ENCODE data around the gene KIAA1217.

Gene KIAA1217

DNA sequence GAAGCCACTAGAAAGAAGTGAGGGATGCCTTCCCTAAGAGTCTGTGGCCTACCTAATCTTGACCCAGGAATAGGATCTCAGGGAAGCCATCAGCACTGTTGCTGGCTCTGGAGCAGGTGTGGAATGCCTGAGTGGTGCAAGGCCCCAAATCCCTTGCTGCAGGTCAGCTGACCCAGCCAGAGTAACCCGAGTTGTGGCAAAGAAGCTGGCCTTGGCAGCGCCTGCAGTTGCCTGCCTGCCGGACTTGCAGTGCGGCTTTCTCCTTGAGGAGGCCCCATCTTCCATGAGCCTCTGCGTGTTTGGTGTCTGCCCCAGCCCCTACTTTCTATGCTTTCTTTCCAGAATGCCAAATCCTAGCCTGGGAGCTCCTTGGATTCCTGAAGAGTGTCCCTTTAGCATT is 5.8 kb downstream of the KIAA1217 start:
- DNase-seq (ENCODE audit: low read depth), result no peak
- TF ChIP-seq, protein P1, sequence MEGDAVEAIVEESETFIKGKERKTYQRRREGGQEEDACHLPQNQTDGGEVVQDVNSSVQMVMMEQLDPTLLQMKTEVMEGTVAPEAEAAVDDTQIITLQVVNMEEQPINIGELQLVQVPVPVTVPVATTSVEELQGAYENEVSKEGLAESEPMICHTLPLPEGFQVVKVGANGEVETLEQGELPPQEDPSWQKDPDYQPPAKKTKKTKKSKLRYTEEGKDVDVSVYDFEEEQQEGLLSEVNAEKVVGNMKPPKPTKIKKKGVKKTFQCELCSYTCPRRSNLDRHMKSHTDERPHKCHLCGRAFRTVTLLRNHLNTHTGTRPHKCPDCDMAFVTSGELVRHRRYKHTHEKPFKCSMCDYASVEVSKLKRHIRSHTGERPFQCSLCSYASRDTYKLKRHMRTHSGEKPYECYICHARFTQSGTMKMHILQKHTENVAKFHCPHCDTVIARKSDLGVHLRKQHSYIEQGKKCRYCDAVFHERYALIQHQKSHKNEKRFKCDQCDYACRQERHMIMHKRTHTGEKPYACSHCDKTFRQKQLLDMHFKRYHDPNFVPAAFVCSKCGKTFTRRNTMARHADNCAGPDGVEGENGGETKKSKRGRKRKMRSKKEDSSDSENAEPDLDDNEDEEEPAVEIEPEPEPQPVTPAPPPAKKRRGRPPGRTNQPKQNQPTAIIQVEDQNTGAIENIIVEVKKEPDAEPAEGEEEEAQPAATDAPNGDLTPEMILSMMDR (IDR thresholded peaks at IDR 0.05; ENCODE audit: control insufficient read depth, insufficient read depth, low read depth, low read length, missing control alignments), result no peak
- no peak overlapping the region for H3K4me3 ChIP-seq (ENCODE audit: control insufficient read depth, low read depth, low read length)

DNA sequence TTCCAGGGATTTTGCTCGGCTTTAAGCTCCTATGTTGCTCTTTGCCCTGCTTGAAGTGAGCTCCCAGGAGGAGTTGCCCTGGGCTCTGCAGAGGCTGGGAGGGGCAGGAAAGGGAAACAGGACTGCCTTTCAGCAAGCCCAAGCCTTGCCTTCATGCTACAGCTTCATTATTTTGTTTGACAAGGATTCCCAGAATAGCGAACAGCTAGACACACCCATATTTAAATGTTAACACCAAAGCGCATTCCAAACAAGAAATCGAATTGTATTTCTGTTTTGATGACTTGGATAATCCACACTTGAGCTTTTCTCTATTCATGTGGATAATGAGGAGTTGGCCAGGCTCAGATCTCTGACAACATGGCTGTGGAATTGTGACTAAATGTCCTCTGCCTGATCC is 6.3 kb downstream of the KIAA1217 start:
- no peak overlapping the region for H3K4me3 ChIP-seq (ENCODE audit: control insufficient read depth, low read depth, low read length)
- DNase-seq (ENCODE audit: low read depth), result no peak

DNA sequence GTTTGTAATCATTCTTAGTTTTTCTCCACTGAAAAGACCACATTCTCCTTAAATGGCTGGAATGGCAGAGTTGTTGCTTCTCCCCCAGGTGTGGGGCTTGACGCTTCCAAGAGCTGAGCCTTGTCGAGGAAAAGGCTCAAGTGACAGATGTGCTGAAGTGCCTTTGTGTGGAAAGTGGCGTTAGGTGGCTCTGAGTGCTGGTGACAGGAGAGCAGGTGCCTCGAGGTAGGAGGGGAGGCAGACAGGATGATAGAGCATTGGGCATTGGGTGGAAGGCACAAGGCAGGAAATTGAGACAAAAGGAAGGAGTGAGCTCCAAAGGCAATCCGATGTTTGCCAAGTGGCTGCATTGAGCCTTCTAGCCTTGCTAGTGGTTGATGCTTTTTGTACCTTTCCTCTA is 6.7 kb downstream of the KIAA1217 start:
- DNase-seq (ENCODE audit: low read depth), result no peak
- TF ChIP-seq, protein P1 (IDR thresholded peaks at IDR 0.05; ENCODE audit: control insufficient read depth, insufficient read depth, low read depth, low read length, missing control alignments), result no peak
- H3K4me3 ChIP-seq (ENCODE audit: control insufficient read depth, low read depth, low read length), result no peak overlapping the region

More for the DNA sequence above, 6.3 kb downstream of the KIAA1217 start:
- TF ChIP-seq, protein P1 (IDR thresholded peaks at IDR 0.05; ENCODE audit: control insufficient read depth, insufficient read depth, low read depth, low read length, missing control alignments), result no peak

DNA sequence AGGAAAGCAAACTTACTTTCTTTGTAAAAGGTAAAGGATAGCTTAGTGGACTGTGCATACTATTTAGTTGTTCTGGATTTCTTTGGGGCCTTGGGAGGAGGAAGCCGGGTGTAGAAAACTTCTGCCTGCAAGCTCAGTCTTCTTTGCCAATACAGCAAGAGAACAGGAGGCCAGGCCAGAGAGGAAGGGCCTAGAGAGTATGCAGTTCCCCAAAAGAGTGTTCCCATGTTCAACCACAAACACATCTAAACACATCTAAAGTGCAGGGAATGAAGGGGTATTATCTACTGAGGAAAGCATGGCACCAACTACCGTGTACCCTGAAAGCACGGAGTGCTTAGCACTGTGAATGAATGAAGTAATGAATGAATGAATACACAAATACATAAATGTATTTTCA is 11.0 kb downstream of the KIAA1217 start:
- DNase-seq (ENCODE audit: low read depth), result no peak
- TF ChIP-seq, protein P1 (IDR thresholded peaks at IDR 0.05; ENCODE audit: control insufficient read depth, insufficient read depth, low read depth, low read length, missing control alignments), result no peak

DNA sequence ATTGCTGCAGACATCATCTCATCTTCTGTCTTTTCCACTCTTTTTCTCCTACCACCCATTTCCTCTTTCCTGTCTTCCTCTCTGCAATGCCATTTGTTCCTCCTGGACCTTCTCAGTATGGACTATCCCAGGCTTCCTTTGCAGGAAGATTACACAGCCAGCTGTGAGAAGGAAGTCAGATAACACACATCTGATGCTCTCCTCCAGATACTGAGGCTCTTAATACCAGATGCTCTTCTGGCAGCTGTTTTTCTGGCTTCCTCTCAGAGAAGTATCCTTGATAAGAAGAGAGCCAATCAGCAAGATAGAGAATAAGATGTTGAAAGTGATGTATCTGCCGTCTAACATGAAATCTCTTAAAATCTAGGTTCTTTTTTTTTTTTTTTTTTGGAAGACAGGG is 14.4 kb downstream of the KIAA1217 start:
- DNase-seq (ENCODE audit: low read depth), result no peak
- H3K4me3 ChIP-seq (ENCODE audit: control insufficient read depth, low read depth, low read length), result no peak overlapping the region
- TF ChIP-seq, protein P1 (IDR thresholded peaks at IDR 0.05; ENCODE audit: control insufficient read depth, insufficient read depth, low read depth, low read length, missing control alignments), result no peak

More for the DNA sequence above, 11.0 kb downstream of the KIAA1217 start:
- no peak overlapping the region for H3K4me3 ChIP-seq (ENCODE audit: control insufficient read depth, low read depth, low read length)

DNA sequence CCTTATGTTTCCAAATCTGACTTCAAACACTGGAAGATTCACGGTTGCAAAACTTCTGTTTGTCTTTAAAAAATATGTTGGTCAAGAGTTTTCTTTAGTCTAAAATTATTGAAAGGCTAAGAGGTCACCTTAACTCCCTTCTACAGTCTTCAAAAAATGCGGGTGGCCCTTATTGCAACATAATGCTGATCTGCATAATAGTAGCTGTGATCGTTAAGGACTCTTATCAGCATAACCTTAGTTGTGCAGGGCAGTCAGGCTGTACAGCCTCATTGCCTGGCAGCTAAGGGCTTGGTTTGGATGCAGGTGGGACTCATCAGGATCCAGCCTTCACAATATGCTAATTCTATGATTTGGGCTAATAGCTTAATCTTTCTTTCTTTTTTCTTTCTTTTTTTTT is 15.0 kb downstream of the KIAA1217 start:
- no peak for DNase-seq (ENCODE audit: low read depth)
- TF ChIP-seq, protein P1 (IDR thresholded peaks at IDR 0.05; ENCODE audit: control insufficient read depth, insufficient read depth, low read depth, low read length, missing control alignments), result no peak
- no peak overlapping the region for H3K4me3 ChIP-seq (ENCODE audit: control insufficient read depth, low read depth, low read length)

DNA sequence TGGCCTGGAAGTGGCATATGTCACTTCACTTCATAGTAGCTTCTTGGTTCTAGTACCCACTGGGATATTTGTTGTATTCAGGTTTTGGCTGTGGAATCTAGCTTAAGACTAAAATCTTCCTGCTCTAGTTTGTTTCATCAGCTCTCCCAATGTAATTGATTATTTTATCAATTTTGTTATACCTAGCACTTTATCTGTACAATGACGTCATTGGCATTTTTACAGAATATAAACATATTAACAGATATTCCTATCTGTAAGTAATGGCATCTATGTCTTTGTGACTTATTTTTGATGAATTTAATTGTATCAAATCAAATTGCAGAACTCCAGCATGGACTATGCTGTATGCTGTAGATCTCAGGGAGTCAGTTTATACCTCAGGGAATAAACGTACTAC is 19.7 kb downstream of the KIAA1217 start:
- TF ChIP-seq, protein P1 (IDR thresholded peaks at IDR 0.05; ENCODE audit: control insufficient read depth, insufficient read depth, low read depth, low read length, missing control alignments), result no peak

More for the DNA sequence above, 19.7 kb downstream of the KIAA1217 start:
- H3K4me3 ChIP-seq (ENCODE audit: control insufficient read depth, low read depth, low read length), result no peak overlapping the region
- DNase-seq (ENCODE audit: low read depth), result no peak
